ENCODE data around the gene SH3PXD2A. TPM values are rescaled to one million over a fixed set of nuclear protein-coding genes. Genes with fewer than 3 reads are reported as not detected.

The SH3PXD2A gene
- total RNA-seq, 1 donor from 2014 or later: 8.3 TPM

- no peaks in the 10 kb centered on the region for H3K36me3 Mint-ChIP-seq (ENCODE audit: low read depth)
- DNase-seq: no peak
- intact Hi-C loops (cut with micrococcal nuclease): no loop called here
- H3K4me3 Mint-ChIP-seq: no peak overlapping the region
- H3K27ac Mint-ChIP-seq: no peak overlapping the region
- no peaks in the 10 kb centered on the region for H3K4me1 Mint-ChIP-seq
- no peaks in the 10 kb centered on the region for H3K27me3 Mint-ChIP-seq
- H3K9me3 Mint-ChIP-seq: no peaks in the 10 kb centered on the region
These were observed 15.9 kb downstream of the SH3PXD2A start for GRCh38 chr10:103839519-103839871.

- Mint-ChIP-seq H3K27ac (no peak overlapping the region), H3K36me3 (ENCODE audit: low read depth) (no peaks in the 10 kb centered on the region), H3K4me1 (no peaks in the 10 kb centered on the region), H3K9me3 (no peaks in the 10 kb centered on the region), H3K4me3 (no peak overlapping the region), H3K27me3 (no peaks in the 10 kb centered on the region)
- intact Hi-C loops (cut with micrococcal nuclease): no loop called here
- DNase-seq: no peak
These were observed 16.4 kb downstream of the SH3PXD2A start for GRCh38 chr10:103838862-103839518.

- Mint-ChIP-seq H3K9me3 (no peaks in the 10 kb centered on the region), H3K36me3 (ENCODE audit: low read depth) (no peaks in the 10 kb centered on the region), H3K4me1 (no peaks in the 10 kb centered on the region), H3K4me3 (no peak overlapping the region), H3K27me3 (no peaks in the 10 kb centered on the region), H3K27ac (no peak overlapping the region)
- no peak for DNase-seq
- intact Hi-C loops (cut with micrococcal nuclease): no loop called here
These were observed 17.3 kb downstream of the SH3PXD2A start for GRCh38 chr10:103838070-103838395.

GRCh38 chr10:103837370-103838069, 17.9 kb downstream of the SH3PXD2A start:
- no peaks in the 10 kb centered on the region for H3K4me1 Mint-ChIP-seq
- intact Hi-C loops (cut with micrococcal nuclease): no loop called here
- H3K36me3 Mint-ChIP-seq (ENCODE audit: low read depth): no peaks in the 10 kb centered on the region
- no peak for DNase-seq
- no peak overlapping the region for H3K4me3 Mint-ChIP-seq
- H3K27me3 Mint-ChIP-seq: no peaks in the 10 kb centered on the region
- no peak overlapping the region for H3K27ac Mint-ChIP-seq
- H3K9me3 Mint-ChIP-seq: no peaks in the 10 kb centered on the region

- H3K9me3 Mint-ChIP-seq: no peaks in the 10 kb centered on the region
- no peak overlapping the region for H3K27ac Mint-ChIP-seq
- H3K4me3 Mint-ChIP-seq: no peak overlapping the region
- H3K27me3 Mint-ChIP-seq: peaks cover 1% of the 10 kb centered on the region
- H3K4me1 Mint-ChIP-seq: no peaks in the 10 kb centered on the region
- no peaks in the 10 kb centered on the region for H3K36me3 Mint-ChIP-seq (ENCODE audit: low read depth)
- intact Hi-C loops (cut with micrococcal nuclease): no loop called here
- no peak for DNase-seq
These were observed 18.5 kb downstream of the SH3PXD2A start for GRCh38 chr10:103836861-103837260.

GRCh38 chr10:103836273-103836672, 19.1 kb downstream of the SH3PXD2A start:
- Mint-ChIP-seq H3K36me3 (ENCODE audit: low read depth) (no peaks in the 10 kb centered on the region), H3K27ac (no peak overlapping the region), H3K4me1 (no peaks in the 10 kb centered on the region), H3K9me3 (no peaks in the 10 kb centered on the region), H3K27me3 (peaks cover 4% of the 10 kb centered on the region), H3K4me3 (no peak overlapping the region)
- intact Hi-C loops (cut with micrococcal nuclease): no loop called here
- DNase-seq: no peak

- Mint-ChIP-seq H3K4me3 (no peak overlapping the region), H3K4me1 (no peaks in the 10 kb centered on the region), H3K36me3 (ENCODE audit: low read depth) (no peaks in the 10 kb centered on the region), H3K27ac (no peak overlapping the region), H3K27me3 (peaks cover 7% of the 10 kb centered on the region), H3K9me3 (no peaks in the 10 kb centered on the region)
- intact Hi-C loops (cut with micrococcal nuclease): no loop called here
- DNase-seq: no peak
These were observed 20.0 kb downstream of the SH3PXD2A start for GRCh38 chr10:103835096-103836050.

- Mint-ChIP-seq H3K27me3 (peaks cover 12% of the 10 kb centered on the region), H3K9me3 (no peaks in the 10 kb centered on the region), H3K4me1 (no peaks in the 10 kb centered on the region), H3K4me3 (no peak overlapping the region), H3K36me3 (ENCODE audit: low read depth) (no peaks in the 10 kb centered on the region), H3K27ac (no peak overlapping the region)
- intact Hi-C loops (cut with micrococcal nuclease): no loop called here
- DNase-seq: no peak
These were observed 20.8 kb downstream of the SH3PXD2A start for GRCh38 chr10:103834436-103835095.

- Mint-ChIP-seq H3K4me3 (no peak overlapping the region), H3K4me1 (no peaks in the 10 kb centered on the region), H3K9me3 (no peaks in the 10 kb centered on the region), H3K36me3 (ENCODE audit: low read depth) (no peaks in the 10 kb centered on the region), H3K27me3 (peaks cover 16% of the 10 kb centered on the region), H3K27ac (no peak overlapping the region)
- DNase-seq: no peak
- intact Hi-C loops (cut with micrococcal nuclease): no loop called here
These were observed 21.5 kb downstream of the SH3PXD2A start for GRCh38 chr10:103833731-103834365.

- Mint-ChIP-seq H3K4me1 (no peaks in the 10 kb centered on the region), H3K4me3 (no peak overlapping the region), H3K27ac (no peak overlapping the region), H3K9me3 (no peaks in the 10 kb centered on the region), H3K36me3 (ENCODE audit: low read depth) (no peaks in the 10 kb centered on the region), H3K27me3 (peaks cover 19% of the 10 kb centered on the region)
- intact Hi-C loops (cut with micrococcal nuclease): no loop called here
- no peak for DNase-seq
These were observed 22.6 kb downstream of the SH3PXD2A start for GRCh38 chr10:103832806-103833205.

- no peaks in the 10 kb centered on the region for H3K4me1 Mint-ChIP-seq
- intact Hi-C loops (cut with micrococcal nuclease): no loop called here
- no peaks in the 10 kb centered on the region for H3K9me3 Mint-ChIP-seq
- H3K27me3 Mint-ChIP-seq: peaks cover 19% of the 10 kb centered on the region
- no peak overlapping the region for H3K27ac Mint-ChIP-seq
- no peak overlapping the region for H3K4me3 Mint-ChIP-seq
- H3K36me3 Mint-ChIP-seq (ENCODE audit: low read depth): no peaks in the 10 kb centered on the region
- no peak for DNase-seq
These were observed 25.4 kb downstream of the SH3PXD2A start for GRCh38 chr10:103829838-103830465.

GRCh38 chr10:103829278-103829677, 26.1 kb downstream of the SH3PXD2A start:
- Mint-ChIP-seq H3K27me3 (peaks cover 24% of the 10 kb centered on the region), H3K4me3 (no peak overlapping the region), H3K36me3 (ENCODE audit: low read depth) (no peaks in the 10 kb centered on the region), H3K4me1 (peaks cover 3% of the 10 kb centered on the region), H3K9me3 (no peaks in the 10 kb centered on the region), H3K27ac (no peak overlapping the region)
- no peak for DNase-seq
- intact Hi-C loops (cut with micrococcal nuclease): no loop called here

- Mint-ChIP-seq H3K27me3 (peaks cover 25% of the 10 kb centered on the region), H3K36me3 (ENCODE audit: low read depth) (no peaks in the 10 kb centered on the region), H3K27ac (no peak overlapping the region), H3K4me1 (peaks cover 5% of the 10 kb centered on the region), H3K4me3 (no peak overlapping the region), H3K9me3 (no peaks in the 10 kb centered on the region)
- intact Hi-C loops (cut with micrococcal nuclease): no loop called here
- DNase-seq: no peak
These were observed 26.7 kb downstream of the SH3PXD2A start for GRCh38 chr10:103828587-103829197.
